Stomach (tissue), 4 donors: ENCODE measurements around the gene MPHOSPH8.

Experiments
- EP300 ChIP-seq: sonication (generic); formaldehyde crosslinking; IDR thresholded peaks from one replicate; pipeline ENCODE4 v1.6.1; 2017; ENCODE audit warnings: antibody characterized with exemption
- POLR2AphosphoS5 ChIP-seq, 3 donors: sonication (generic); formaldehyde crosslinking; IDR thresholded peaks; one replicate each; pipeline ENCODE4 v1.6.1; 2016; ENCODE audit warnings: antibody characterized with exemption in 3 of 3
- TF ChIP-seq, protein P1 (sequence below), 7 experiments: fragments of 450-650 bp in 4 of 7; fragments of 200-600 bp in 3 of 7; sonication (generic) in 3 of 7; IDR thresholded peaks; one replicate each; pipeline ENCODE4 v1.5.1; 2016 to 2019; ENCODE audit warnings: antibody characterized with exemption in 7 of 7, control low read depth in 2 of 7, mild to moderate bottlenecking in 1 of 7

DNA sequence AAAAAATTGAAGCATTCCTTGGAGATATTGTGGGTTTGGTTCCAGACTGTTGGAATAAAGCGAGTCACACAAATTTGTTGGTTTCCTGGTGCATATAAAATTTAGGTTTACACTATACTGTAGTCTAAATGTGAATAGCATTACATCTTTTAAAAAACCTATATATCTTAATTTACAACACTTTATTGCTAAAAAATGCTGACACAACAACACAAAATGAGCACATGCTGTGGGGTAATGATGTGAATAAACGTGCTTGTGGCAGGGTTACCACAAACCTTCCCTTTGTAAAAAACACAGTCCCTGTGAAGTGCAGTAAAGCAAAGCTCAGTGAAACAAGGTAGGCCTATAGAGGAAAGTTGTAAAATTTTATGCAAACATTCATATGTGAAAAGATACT lies 27.7 kb downstream of the MPHOSPH8 start:
- TF ChIP-seq, protein P1, sequence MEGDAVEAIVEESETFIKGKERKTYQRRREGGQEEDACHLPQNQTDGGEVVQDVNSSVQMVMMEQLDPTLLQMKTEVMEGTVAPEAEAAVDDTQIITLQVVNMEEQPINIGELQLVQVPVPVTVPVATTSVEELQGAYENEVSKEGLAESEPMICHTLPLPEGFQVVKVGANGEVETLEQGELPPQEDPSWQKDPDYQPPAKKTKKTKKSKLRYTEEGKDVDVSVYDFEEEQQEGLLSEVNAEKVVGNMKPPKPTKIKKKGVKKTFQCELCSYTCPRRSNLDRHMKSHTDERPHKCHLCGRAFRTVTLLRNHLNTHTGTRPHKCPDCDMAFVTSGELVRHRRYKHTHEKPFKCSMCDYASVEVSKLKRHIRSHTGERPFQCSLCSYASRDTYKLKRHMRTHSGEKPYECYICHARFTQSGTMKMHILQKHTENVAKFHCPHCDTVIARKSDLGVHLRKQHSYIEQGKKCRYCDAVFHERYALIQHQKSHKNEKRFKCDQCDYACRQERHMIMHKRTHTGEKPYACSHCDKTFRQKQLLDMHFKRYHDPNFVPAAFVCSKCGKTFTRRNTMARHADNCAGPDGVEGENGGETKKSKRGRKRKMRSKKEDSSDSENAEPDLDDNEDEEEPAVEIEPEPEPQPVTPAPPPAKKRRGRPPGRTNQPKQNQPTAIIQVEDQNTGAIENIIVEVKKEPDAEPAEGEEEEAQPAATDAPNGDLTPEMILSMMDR (IDR thresholded peaks at IDR 0.05) = no peak
- TF ChIP-seq EP300 (no peak), POLR2AphosphoS5 (IDR thresholded peaks at IDR 0.05) (no peak)
